ENCODE data around the gene P4HB.

P4HB gene

DNA sequence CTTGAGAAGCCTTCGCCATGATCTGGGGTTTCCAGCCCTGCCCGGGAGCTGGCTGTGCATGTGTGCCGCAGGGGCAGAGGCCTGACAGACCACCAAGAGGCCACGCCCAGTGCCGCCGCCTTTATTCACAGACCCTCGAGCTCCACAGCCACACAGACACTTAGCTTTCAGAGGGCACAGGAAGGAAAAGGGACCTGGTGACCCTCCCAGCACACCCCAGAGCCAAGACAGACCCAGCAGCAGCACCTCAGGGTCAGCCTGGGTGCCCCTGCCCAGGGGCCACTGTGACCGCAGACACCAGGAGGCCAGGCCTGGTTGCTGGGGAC is 38.1 kb downstream of the P4HB start:
- TF ChIP-seq, protein P1, sequence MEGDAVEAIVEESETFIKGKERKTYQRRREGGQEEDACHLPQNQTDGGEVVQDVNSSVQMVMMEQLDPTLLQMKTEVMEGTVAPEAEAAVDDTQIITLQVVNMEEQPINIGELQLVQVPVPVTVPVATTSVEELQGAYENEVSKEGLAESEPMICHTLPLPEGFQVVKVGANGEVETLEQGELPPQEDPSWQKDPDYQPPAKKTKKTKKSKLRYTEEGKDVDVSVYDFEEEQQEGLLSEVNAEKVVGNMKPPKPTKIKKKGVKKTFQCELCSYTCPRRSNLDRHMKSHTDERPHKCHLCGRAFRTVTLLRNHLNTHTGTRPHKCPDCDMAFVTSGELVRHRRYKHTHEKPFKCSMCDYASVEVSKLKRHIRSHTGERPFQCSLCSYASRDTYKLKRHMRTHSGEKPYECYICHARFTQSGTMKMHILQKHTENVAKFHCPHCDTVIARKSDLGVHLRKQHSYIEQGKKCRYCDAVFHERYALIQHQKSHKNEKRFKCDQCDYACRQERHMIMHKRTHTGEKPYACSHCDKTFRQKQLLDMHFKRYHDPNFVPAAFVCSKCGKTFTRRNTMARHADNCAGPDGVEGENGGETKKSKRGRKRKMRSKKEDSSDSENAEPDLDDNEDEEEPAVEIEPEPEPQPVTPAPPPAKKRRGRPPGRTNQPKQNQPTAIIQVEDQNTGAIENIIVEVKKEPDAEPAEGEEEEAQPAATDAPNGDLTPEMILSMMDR (IDR thresholded peaks at IDR 0.05; ENCODE audit: low read depth, low read length): no peak
- no peak for DNase-seq (ENCODE audit: extremely low read depth, low read depth)

DNA sequence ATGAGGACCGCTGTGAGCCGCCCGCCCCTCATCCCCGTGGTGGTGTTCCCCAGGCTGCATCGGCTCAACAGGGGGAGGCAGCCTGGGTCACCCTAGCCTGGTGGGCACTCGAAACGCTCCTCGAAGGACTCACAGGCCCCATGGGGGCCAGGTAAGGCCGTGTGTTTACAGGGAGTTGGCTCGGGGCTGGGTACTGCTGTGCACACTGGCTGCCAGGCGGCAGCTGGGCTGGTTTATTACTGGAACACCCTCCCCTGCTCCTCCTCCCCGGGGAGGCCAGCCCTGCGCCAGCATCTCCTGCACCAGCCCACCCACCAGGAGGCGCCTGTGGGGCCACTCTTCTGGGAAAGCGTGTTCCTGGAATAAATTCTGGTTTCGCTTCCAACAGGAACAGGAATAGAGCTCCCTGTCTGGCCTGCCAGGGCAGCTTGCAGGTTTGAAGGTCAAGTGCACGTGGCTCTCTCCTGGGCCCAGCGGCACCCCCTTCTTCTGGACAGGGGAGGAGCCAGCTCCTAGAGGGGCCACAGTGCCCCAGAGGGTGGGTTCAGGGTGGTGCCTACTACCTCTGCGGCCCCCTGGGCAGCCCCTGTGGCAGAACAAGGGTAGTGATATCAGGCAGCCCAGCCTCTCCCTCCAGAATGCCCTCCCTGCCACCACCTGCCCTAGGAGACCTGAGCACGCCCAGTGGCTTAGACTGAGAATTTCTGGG is 38.6 kb downstream of the P4HB start:
- DNase-seq (ENCODE audit: extremely low read depth, low read depth): no peak
- TF ChIP-seq, protein P1 (IDR thresholded peaks at IDR 0.05; ENCODE audit: low read depth, low read length): peak; percentile 49

DNA sequence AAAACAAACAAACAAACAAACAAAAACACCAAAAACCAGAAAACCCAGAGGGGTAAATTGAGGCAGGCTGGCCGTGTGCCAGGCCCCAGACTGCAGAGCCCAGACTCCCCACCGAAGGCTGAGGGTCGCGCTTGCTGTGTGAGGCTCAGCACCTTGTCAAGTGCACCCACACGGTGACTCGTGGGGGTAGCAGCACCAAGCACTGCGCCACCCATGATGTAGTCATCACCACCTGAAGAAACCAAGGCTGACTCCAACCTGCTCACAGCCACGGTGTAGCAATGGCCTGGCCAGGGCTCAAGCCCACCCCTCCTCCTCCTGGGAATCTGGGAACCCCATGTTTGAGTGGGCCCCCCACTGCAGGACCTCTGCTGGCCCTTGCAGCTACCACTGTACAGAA is 39.2 kb downstream of the P4HB start:
- TF ChIP-seq, protein P1 (IDR thresholded peaks at IDR 0.05; ENCODE audit: low read depth, low read length): no peak
- no peak for DNase-seq (ENCODE audit: extremely low read depth, low read depth)

DNA sequence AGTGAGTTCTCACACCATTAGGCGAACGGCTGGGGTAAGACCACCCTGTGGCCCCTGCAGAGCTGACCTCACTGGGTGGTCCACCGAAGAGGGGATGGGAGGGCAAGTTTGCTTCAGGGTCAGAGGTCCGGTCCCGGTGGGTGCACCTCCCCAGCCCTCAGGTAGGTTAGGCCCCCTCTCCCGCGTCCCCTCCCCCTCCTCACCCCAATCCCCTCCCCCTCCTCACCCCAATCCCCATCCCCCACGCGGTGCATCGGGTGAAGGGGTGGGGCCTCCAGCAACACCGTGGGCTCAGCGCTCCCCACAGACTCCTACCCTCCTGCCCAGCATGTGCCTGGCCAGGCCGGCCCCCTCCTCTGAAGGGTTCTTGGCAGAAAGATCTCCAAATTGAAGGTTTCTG is 40.6 kb downstream of the P4HB start:
- TF ChIP-seq, protein P1 (IDR thresholded peaks at IDR 0.05; ENCODE audit: low read depth, low read length): no peak
- DNase-seq (ENCODE audit: extremely low read depth, low read depth): no peak

DNA sequence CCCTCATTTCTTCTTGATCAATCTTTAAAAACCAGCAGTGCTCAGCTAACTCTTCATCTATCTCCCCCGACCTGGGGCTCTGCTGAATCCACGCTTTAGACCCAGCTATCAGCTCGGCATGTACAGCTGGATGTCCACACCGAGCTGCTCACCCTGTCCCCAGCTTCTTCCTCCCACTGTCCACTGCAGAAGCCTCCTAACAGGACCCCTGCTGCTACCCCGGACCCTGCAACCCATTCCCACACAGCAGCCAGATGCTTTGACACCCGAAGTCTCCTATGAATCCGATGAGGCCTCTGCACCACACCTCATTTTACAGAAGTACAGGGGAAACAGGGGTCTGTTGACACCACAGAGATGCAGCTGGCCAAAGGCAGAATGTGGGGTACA is 42.6 kb downstream of the P4HB start:
- TF ChIP-seq, protein P1 (IDR thresholded peaks at IDR 0.05; ENCODE audit: low read depth, low read length): no peak

DNA sequence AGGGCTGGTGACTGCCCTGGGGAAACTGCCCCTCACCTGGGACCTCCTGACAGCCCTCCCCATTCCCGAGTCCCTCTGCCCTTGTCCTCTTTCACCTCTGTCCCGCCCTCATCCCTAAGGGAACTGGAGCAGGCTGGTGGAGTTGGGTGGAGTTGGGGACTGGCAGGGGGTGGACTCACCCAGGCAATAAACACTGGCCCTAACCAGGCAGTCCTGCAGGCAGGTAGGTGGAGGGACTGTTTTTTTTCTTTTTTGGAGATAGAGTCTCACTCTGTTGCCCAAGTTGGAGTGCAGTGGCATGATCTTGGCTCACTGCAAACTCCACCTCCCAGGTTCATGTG is 44.7 kb downstream of the P4HB start:
- TF ChIP-seq, protein P1 (IDR thresholded peaks at IDR 0.05; ENCODE audit: low read depth, low read length): no peak
- DNase-seq (ENCODE audit: extremely low read depth, low read depth): no peak

More for the DNA sequence above, 42.6 kb downstream of the P4HB start:
- no peak for DNase-seq (ENCODE audit: extremely low read depth, low read depth)

DNA sequence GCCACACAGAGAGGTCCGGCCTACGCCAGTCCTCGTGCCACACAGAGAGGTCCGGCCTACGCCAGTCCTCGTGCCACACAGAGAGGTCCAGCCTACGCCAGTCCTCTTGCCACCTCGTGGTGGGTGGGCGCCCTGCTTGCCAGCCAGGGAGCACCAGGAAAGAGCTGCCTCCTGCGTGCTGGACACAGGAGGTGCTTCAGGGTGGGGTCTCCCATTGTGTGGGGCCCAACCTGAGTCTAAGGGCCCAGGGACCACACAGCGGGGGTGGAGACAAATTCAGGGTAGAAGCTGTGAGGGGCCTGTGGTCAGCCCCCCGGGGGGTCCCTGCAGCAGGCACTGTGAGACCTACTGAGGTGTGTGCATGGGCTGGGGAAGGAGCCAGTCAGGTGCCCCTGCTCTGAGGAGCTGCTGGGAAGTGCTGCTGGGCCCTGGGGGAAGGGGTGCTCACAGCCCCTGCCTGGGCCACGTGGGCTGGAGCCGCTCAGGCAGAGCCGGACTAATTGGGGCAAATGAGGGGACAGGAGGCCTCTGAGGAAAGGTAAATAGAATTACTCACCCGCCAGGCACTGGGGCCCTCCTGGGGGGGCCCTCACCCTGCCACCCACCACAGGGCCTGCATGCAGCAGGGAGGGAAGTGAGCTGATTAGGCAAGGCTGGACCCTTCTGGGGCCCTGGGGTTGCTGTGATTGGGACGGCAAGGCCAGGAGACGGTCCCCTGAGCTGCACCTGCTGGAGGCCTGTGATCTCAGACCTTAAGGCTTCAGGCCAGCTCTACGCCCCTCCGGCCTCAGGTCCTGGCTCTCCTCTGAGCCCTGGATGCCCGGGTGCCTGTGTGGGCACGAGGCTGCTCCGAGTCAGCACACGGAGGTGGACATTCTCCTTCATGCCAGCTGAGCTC is 45.3 kb downstream of the P4HB start:
- TF ChIP-seq, protein P1 (IDR thresholded peaks at IDR 0.05; ENCODE audit: low read depth, low read length): no peak
- no peak for DNase-seq (ENCODE audit: extremely low read depth, low read depth)
